HepG2 (cell line): ENCODE results near the gene LIMA1. TPM values are rescaled to one million over a fixed set of nuclear protein-coding genes. Genes with fewer than 3 reads are reported as not detected.
A peak's percentile ranks its signal among the peaks of the same experiment; 100 is the strongest.

Experiments
- ATAC-seq: fragments of 200-7000 bp; cut with Tn5 transposase; 3 replicates; pipeline ENCODE4 v1.9.1; 2020; ENCODE audit warnings: mild to moderate bottlenecking, moderate library complexity
- BruUV-seq: library from RNA; stranded (reverse); fragments of 400-500 nt; replicated peaks from 2 replicates; lab custom pipeline; 2021; lab: Mats Ljungman, UMichigan
- CTCF ChIA-PET: fragments of 300-600 bp; formaldehyde crosslinking; extraction: SDS; loops from one replicate; lab custom pipeline; 2021; ENCODE audit warnings: low total read pairs, inconsistent platforms, low intra/inter-chr PET ratio; lab: Yijun Ruan, JAX
- POLR2A ChIA-PET: fragments of 350-600 bp; sonication (Branson Sonifier 250); formaldehyde crosslinking; loops from one replicate; lab custom pipeline; 2020; ENCODE audit warnings: antibody characterized with exemption, inconsistent platforms; lab: Yijun Ruan, JAX
- DNase-seq: peaks from one replicate; pipeline ENCODE4 v3.0.0-alpha.2; 2015; ENCODE audit warnings: low spot score
- FAIRE-seq: peaks from 3 replicates; lab custom pipeline; 2011; peaks lifted over from hg19 to GRCh38; lab: Jason Lieb, UNC
- H2AFZ ChIP-seq: one replicate; pipeline ENCODE4 v1.6.1; 2011; ENCODE audit warnings: low read length, inconsistent platforms
- H3K27ac ChIP-seq: fragments of 300-600 bp; 3 replicates; pipeline ENCODE4 v1.8.0; 2011; ENCODE audit warnings: mixed run types, mild to moderate bottlenecking, mixed read lengths, low read length, inconsistent platforms; ENCODE audit not compliant: insufficient read depth; ENCODE audit errors: extremely low read length
- H3K27me3 ChIP-seq, 2 experiments: fragments of 200-600 bp in 1 of 2; 2 replicates in 1 of 2; 3 replicates in 1 of 2; pipeline versions ENCODE4 v1.6.0 to v1.8.0; 2011; ENCODE audit warnings: low read length in 2 of 2, mild to moderate bottlenecking in 2 of 2, moderate library complexity in 2 of 2, inconsistent platforms in 1 of 2; ENCODE audit not compliant: insufficient read depth in 2 of 2, control insufficient read depth in 1 of 2
- H3K36me3 ChIP-seq, 2 experiments: fragments of 200-600 bp in 1 of 2; replicated peaks in 1 of 2; 2 replicates in 1 of 2; 3 replicates in 1 of 2; pipeline versions ENCODE4 v1.5.1 to v1.8.0; 2011; ENCODE audit warnings: low read length in 2 of 2, inconsistent platforms in 1 of 2; ENCODE audit not compliant: insufficient read depth in 2 of 2, control insufficient read depth in 1 of 2
- H3K4me1 ChIP-seq: 2 replicates; pipeline ENCODE4 v1.5.1; 2012; ENCODE audit warnings: low read length, inconsistent platforms; ENCODE audit not compliant: insufficient read depth
- H3K4me2 ChIP-seq: 2 replicates; pipeline ENCODE4 v1.6.0; 2011; ENCODE audit warnings: low read depth, low read length, inconsistent platforms
- H3K4me3 ChIP-seq, 3 experiments: fragments of 200-600 bp in 1 of 3; sonication (generic), shearing (Covaris generic) in 1 of 3; replicated peaks in 1 of 3; 2 replicates each; pipeline ENCODE4 v1.5.1; 2011 to 2016; ENCODE audit warnings: low read length in 3 of 3, inconsistent platforms in 2 of 3, low read depth in 2 of 3, mild to moderate bottlenecking in 2 of 3, control low read depth in 1 of 3, mixed read lengths in 1 of 3; ENCODE audit not compliant: insufficient read depth in 1 of 3
- H3K79me2 ChIP-seq: one replicate; pipeline ENCODE4 v1.6.1; 2011; ENCODE audit warnings: low read length, inconsistent platforms; ENCODE audit not compliant: insufficient read depth
- H3K9ac ChIP-seq: 2 replicates; pipeline ENCODE4 v1.6.0; 2011; ENCODE audit warnings: mild to moderate bottlenecking, low read depth, low read length, inconsistent platforms; ENCODE audit not compliant: insufficient read depth
- H3K9me3 ChIP-seq: 2 replicates; pipeline ENCODE4 v1.5.1; 2012; ENCODE audit warnings: mild to moderate bottlenecking, low read length
- H4K20me1 ChIP-seq: 2 replicates; pipeline ENCODE4 v1.6.0; 2011; ENCODE audit warnings: inconsistent platforms, mild to moderate bottlenecking, low read length, moderate library complexity; ENCODE audit not compliant: insufficient read depth
- ELF1 ChIP-seq: sonication (generic); formaldehyde crosslinking; IDR thresholded peaks from 2 replicates; pipeline ENCODE4 v1.4.0; 2020; ENCODE audit warnings: missing genetic modification reagents
- GMEB1 ChIP-seq: sonication (generic); formaldehyde crosslinking; IDR thresholded peaks from 2 replicates; pipeline ENCODE4 v1.5.1; 2020; ENCODE audit warnings: missing genetic modification reagents, mild to moderate bottlenecking, borderline replicate concordance
- HNRNPK ChIP-seq: fragments of 200-400 bp; formaldehyde crosslinking; IDR thresholded peaks from 2 replicates; pipeline ENCODE4 v1.6.1; 2018; ENCODE audit warnings: low read length, low read depth, moderate library complexity, mild to moderate bottlenecking; ENCODE audit not compliant: poor library complexity, severe bottlenecking
- MBD4 ChIP-seq: IDR thresholded peaks from 2 replicates; pipeline ENCODE4 v1.6.1; 2012; ENCODE audit warnings: low read length, inconsistent platforms, borderline replicate concordance
- MED1 ChIP-seq: sonication (generic); formaldehyde crosslinking; IDR thresholded peaks from 2 replicates; pipeline ENCODE4 v1.4.0; 2020; ENCODE audit warnings: missing genetic modification reagents
- MED13 ChIP-seq: sonication (generic); formaldehyde crosslinking; IDR thresholded peaks from 2 replicates; pipeline ENCODE4 v1.5.0; 2020; ENCODE audit warnings: missing genetic modification reagents
- NFYC ChIP-seq: IDR thresholded peaks from 2 replicates; pipeline ENCODE4 v1.6.1; 2016; ENCODE audit warnings: missing genetic modification reagents, missing compliant biosample characterization
- PAX8 ChIP-seq: sonication (generic); formaldehyde crosslinking; IDR thresholded peaks from 2 replicates; pipeline ENCODE4 v1.8.0; 2022; ENCODE audit warnings: mild to moderate bottlenecking, missing genetic modification reagents, borderline replicate concordance
- SMARCC2 ChIP-seq: fragments of 450-650 bp; IDR thresholded peaks from 2 replicates; pipeline ENCODE4 v1.6.1; 2017; ENCODE audit warnings: antibody characterized with exemption, mild to moderate bottlenecking
- TEAD2 ChIP-seq: sonication (generic); formaldehyde crosslinking; IDR thresholded peaks from 2 replicates; pipeline ENCODE4 v1.9.0; 2021; ENCODE audit warnings: missing genetic modification reagents
- ZNF260 ChIP-seq: sonication (generic); formaldehyde crosslinking; IDR thresholded peaks from 2 replicates; pipeline ENCODE4 v1.4.0; 2020; ENCODE audit warnings: missing genetic modification reagents, low read depth, mild to moderate bottlenecking, borderline replicate concordance
- ZNF629 ChIP-seq: sonication (generic); formaldehyde crosslinking; conservative IDR thresholded peaks from 2 replicates; pipeline ENCODE4 v1.5.0; 2020; ENCODE audit warnings: missing genetic modification reagents
- WGBS: methylation state at CpG from one replicate; pipeline ENCODE4 v1.1.6; 2017; ENCODE audit warnings: low lambda C conversion rate; 5-methylcytosine and 5-hydroxymethylcytosine counted together
- in situ Hi-C: cut with HindIII; loops from 2 replicates; pipeline ENCODE4 v1.10.0; 2017; ENCODE audit warnings: low pct_unique_long_range_greater_than_20kb; ENCODE audit not compliant: extremely low pct_ligation_motif_present
- intact Hi-C: fragments of 100-400 bp; cut with micrococcal nuclease; formaldehyde crosslinking; loops from one replicate; pipeline ENCODE4 v1.10.0; 2022; ENCODE audit not compliant: unreplicated experiment
- polyA plus RNA-seq, 8 experiments: library from polyadenylated mRNA; depleted of rRNA in 3 of 8; stranded (reverse) in 7 of 8; unstranded in 1 of 8; fragments of >200 nt; fragmentation: Illumina TruSeq in 4 of 8; extraction: Trizol in 4 of 8; gene quantifications; 2 replicates each; pipeline versions ENCODE4 v1.2.1 to v1.2.3, GENCODE V29; 2011 to 2016; ENCODE audit warnings: low read depth in 4 of 8, missing spikeins in 1 of 8, mixed read lengths in 1 of 8; ENCODE audit not compliant: insufficient read depth in 1 of 8
- total RNA-seq, 5 experiments: library from RNA; depleted of rRNA; stranded (reverse); fragments of >200 nt; fragmentation: Illumina TruSeq; extraction: Trizol; gene quantifications; 2 replicates each; pipeline ENCODE4 v1.2.3, GENCODE V29; 2016; ENCODE audit warnings: low read depth in 1 of 5
- TF ChIP-seq, protein P1 (sequence below): IDR thresholded peaks from 2 replicates; pipeline ENCODE4 v1.6.1; 2016; ENCODE audit warnings: low read depth

LIMA1 gene
- total and polyA plus RNA-seq, 2 of the 13 experiments (the other 11 are each of a cell fraction or from before 2014, with no cell fraction given): 13.0 to 19.8 TPM

DNA sequence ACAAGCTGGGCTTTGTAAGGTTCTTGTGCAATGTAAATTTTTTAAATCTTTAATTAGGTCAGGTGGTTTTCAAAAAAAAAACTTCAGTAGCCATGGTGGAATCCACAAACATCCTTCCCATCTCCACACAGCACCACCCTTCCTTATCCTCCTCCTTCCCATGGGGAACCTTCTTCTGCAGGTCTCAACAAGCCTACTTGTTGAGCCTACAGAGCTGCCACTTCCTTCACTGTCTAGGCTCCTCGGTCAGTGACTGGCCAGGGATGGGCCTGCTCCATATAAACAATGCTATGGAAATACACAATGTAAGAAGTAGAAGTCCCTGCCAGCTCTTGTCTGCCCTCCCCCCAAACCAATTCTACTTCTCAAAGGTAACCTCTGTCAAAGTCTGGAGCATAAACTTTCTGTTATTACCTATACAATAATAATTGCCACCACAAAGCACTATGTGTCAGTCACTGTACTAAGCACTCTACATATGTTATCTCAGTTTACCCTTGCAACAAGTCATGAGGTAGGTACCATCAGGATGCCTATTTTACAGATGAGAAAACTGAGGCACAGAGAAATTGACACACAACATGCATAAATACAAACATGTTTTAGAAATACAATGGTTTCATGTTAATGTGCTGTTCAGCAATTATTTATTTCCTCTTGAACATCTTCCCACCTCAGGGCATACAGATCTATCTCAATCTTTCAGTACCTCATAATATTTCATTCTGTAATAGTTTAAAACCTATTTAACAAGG, 17.4 kb downstream of the LIMA1 start:
- Histone ChIP-seq H3K36me3 (no peaks in the 10 kb centered on the region), H3K4me3 (no peak overlapping the region), H4K20me1 (no peaks in the 10 kb centered on the region), H3K9ac (no peak overlapping the region), H3K9me3 (no peaks in the 10 kb centered on the region), H3K79me2 (no peaks in the 10 kb centered on the region)
- POLR2A ChIA-PET: no interaction called here
- CTCF ChIA-PET: no interaction called here
- no peak for ATAC-seq
- TF ChIP-seq TEAD2 (no peak), ZNF629 (CRISPR knock-in tag) (peak; percentile 79)
- TF ChIP-seq, all 625 proteins: peak for 1
- Histone ChIP-seq H2AFZ (no peak overlapping the region), H3K27ac (no peak overlapping the region), H3K4me1 (peaks cover 53% of the 10 kb centered on the region), H3K27me3 (no peaks in the 10 kb centered on the region), H3K4me2 (no peak overlapping the region)
- BruUV-seq: no TSS peak
- WGBS: 94% methylated on average over 1 of the region's 1 CpG
- DNase-seq (no peak), FAIRE-seq (no peak)
- in situ Hi-C loops: no loop called here
- intact Hi-C loops: no loop called here

DNA sequence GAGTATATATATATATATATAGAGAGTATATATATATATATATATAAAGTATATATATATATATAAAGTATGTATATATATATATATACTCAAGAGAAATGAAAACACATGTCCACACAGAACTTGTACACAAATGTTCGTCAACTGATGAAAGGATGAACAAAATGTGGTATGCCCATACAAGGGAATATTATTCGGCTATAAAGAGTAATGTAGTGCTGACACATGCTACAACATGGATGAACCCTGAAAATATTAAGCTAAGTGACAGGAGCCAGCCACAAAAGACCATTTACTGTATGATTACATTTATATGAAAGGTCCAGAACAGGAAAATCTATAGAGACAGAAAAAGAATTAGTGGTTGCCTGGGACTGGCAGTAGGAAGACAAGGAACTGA, 19.5 kb downstream of the LIMA1 start:
- DNase-seq: no peak
- in situ Hi-C loops: no loop called here
- no peak overlapping the region for H3K9ac ChIP-seq
- ChIA-PET POLR2A (no interaction called here), CTCF (no interaction called here)
- no peaks in the 10 kb centered on the region for H4K20me1 ChIP-seq
- H2AFZ ChIP-seq: no peak overlapping the region
- BruUV-seq: no TSS peak
- H3K4me3 ChIP-seq: no peak overlapping the region
- WGBS: 99% methylated on average over 2 of the region's 2 CpGs
- no peak overlapping the region for H3K27ac ChIP-seq
- no peaks in the 10 kb centered on the region for H3K36me3 ChIP-seq
- H3K4me2 ChIP-seq: no peak overlapping the region
- ATAC-seq: no peak
- peaks cover 63% of the 10 kb centered on the region for H3K4me1 ChIP-seq
- H3K27me3 ChIP-seq: no peaks in the 10 kb centered on the region
- H3K9me3 ChIP-seq: no peaks in the 10 kb centered on the region
- intact Hi-C loops: no loop called here
- H3K79me2 ChIP-seq: no peaks in the 10 kb centered on the region
- FAIRE-seq: no peak
- TF ChIP-seq MBD4 (no peak), NFYC (CRISPR knock-in tag) (no peak), ZNF260 (CRISPR knock-in tag) (no peak), MED13 (CRISPR knock-in tag) (no peak), MED1 (CRISPR knock-in tag) (no peak), GMEB1 (no peak), PAX8 (no peak), HNRNPK (no peak), SMARCC2 (no peak), ELF1 (no peak)
- TF ChIP-seq, protein P1, sequence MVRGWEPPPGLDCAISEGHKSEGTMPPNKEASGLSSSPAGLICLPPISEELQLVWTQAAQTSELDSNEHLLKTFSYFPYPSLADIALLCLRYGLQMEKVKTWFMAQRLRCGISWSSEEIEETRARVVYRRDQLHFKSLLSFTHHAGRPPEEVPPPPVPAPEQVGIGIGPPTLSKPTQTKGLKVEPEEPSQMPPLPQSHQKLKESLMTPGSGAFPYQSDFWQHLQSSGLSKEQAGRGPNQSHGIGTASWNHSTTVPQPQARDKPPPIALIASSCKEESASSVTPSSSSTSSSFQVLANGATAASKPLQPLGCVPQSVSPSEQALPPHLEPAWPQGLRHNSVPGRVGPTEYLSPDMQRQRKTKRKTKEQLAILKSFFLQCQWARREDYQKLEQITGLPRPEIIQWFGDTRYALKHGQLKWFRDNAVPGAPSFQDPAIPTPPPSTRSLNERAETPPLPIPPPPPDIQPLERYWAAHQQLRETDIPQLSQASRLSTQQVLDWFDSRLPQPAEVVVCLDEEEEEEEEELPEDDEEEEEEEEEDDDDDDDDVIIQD (CRISPR knock-in tag): no peak
